ENCODE data around the gene SV2C.

Gene SV2C

DNA sequence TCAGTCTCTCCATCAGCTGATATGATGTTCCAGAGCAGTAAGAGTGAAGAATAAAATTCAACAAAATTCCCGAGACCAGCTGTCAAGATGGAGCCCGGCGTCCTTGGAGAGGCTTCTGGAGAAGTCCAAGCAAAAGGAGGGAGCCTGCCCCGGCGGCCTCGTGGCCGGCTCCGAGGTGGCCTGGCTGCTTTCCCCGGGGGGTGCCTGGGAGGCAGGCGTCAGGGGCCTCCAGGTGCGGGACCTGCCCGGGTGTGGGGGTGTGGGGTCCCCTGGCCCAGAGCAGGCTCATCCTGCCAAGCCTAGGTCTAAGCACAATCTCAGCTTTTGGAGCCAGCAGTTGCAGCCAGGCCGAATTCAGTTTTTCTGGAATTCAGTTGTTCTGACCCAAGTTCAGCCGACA is 197.3 kb downstream of the SV2C start:
- H3F3A ChIP-seq (ENCODE audit: low read depth) = no peaks in the 10 kb centered on the region
- no peaks in the 10 kb centered on the region for H3K9me3 ChIP-seq (ENCODE audit: insufficient read depth, low read depth, low read length)
- H3K79me2 ChIP-seq (ENCODE audit: insufficient read depth, low read length) = no peaks in the 10 kb centered on the region
- no peaks in the 10 kb centered on the region for H3K36me3 ChIP-seq (ENCODE audit: insufficient read depth, low read length)
- no peak overlapping the region for H3K9ac ChIP-seq (ENCODE audit: low read depth, low read length, poor library complexity, severe bottlenecking)
- H3K4me2 ChIP-seq (ENCODE audit: low read depth, low read length, poor library complexity, severe bottlenecking) = no peak overlapping the region
- H3K4me3 ChIP-seq (ENCODE audit: low read length, poor library complexity, severe bottlenecking) = no peak overlapping the region
- no peaks in the 10 kb centered on the region for H3K4me1 ChIP-seq (ENCODE audit: insufficient read depth, low read length, poor library complexity, severe bottlenecking)
- TF ChIP-seq, protein P1, sequence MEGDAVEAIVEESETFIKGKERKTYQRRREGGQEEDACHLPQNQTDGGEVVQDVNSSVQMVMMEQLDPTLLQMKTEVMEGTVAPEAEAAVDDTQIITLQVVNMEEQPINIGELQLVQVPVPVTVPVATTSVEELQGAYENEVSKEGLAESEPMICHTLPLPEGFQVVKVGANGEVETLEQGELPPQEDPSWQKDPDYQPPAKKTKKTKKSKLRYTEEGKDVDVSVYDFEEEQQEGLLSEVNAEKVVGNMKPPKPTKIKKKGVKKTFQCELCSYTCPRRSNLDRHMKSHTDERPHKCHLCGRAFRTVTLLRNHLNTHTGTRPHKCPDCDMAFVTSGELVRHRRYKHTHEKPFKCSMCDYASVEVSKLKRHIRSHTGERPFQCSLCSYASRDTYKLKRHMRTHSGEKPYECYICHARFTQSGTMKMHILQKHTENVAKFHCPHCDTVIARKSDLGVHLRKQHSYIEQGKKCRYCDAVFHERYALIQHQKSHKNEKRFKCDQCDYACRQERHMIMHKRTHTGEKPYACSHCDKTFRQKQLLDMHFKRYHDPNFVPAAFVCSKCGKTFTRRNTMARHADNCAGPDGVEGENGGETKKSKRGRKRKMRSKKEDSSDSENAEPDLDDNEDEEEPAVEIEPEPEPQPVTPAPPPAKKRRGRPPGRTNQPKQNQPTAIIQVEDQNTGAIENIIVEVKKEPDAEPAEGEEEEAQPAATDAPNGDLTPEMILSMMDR (conservative IDR thresholded peaks at IDR 0.05; ENCODE audit: low read length) = no peak
- TF ChIP-seq EZH2phosphoT487 (IDR thresholded peaks at IDR 0.05; ENCODE audit: borderline replicate concordance) = no peak
- H2AFZ ChIP-seq (ENCODE audit: low read length) = no peak overlapping the region
- H4K20me1 ChIP-seq (ENCODE audit: insufficient read depth, low read length, poor library complexity, severe bottlenecking) = no peaks in the 10 kb centered on the region
- H3K27me3 ChIP-seq (ENCODE audit: insufficient read depth, low read length, poor library complexity, severe bottlenecking) = no peaks in the 10 kb centered on the region
- H3K9me2 ChIP-seq (replicated peaks; ENCODE audit: low read depth, low read length) = no peaks in the 10 kb centered on the region

DNA sequence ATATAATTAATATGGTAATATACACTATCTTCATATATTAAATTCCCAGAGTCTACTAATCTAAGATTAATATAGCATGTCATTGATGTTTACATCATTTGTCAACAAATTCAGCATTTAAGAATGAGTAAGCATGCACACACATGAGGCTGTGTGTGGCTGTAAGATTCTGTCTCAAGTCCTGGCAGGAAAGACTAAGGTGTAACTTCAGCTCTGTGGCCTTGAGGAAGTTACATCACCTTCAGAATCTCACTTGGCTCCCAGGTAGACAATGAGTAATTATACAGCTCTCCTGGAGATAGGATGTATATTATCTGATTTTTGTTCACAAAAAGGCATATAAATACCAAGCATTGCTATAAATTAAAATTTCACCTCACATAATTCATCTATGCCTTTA is 200.5 kb downstream of the SV2C start:
- Histone ChIP-seq H3K79me2 (ENCODE audit: insufficient read depth, low read length) (no peaks in the 10 kb centered on the region), H3K27me3 (ENCODE audit: insufficient read depth, low read length, poor library complexity, severe bottlenecking) (no peaks in the 10 kb centered on the region), H3K4me3 (ENCODE audit: low read length, poor library complexity, severe bottlenecking) (no peak overlapping the region), H3K4me1 (ENCODE audit: insufficient read depth, low read length, poor library complexity, severe bottlenecking) (no peaks in the 10 kb centered on the region), H3K9me3 (ENCODE audit: insufficient read depth, low read depth, low read length) (no peaks in the 10 kb centered on the region), H3K9me2 (replicated peaks; ENCODE audit: low read depth, low read length) (no peaks in the 10 kb centered on the region), H3F3A (ENCODE audit: low read depth) (no peaks in the 10 kb centered on the region), H2AFZ (ENCODE audit: low read length) (no peak overlapping the region), H3K4me2 (ENCODE audit: low read depth, low read length, poor library complexity, severe bottlenecking) (no peak overlapping the region), H3K36me3 (ENCODE audit: insufficient read depth, low read length) (no peaks in the 10 kb centered on the region), H3K9ac (ENCODE audit: low read depth, low read length, poor library complexity, severe bottlenecking) (no peak overlapping the region), H4K20me1 (ENCODE audit: insufficient read depth, low read length, poor library complexity, severe bottlenecking) (no peaks in the 10 kb centered on the region)
- TF ChIP-seq, protein P1 (conservative IDR thresholded peaks at IDR 0.05; ENCODE audit: low read length) = no peak
- no peak for TF ChIP-seq EZH2phosphoT487 (IDR thresholded peaks at IDR 0.05; ENCODE audit: borderline replicate concordance)

DNA sequence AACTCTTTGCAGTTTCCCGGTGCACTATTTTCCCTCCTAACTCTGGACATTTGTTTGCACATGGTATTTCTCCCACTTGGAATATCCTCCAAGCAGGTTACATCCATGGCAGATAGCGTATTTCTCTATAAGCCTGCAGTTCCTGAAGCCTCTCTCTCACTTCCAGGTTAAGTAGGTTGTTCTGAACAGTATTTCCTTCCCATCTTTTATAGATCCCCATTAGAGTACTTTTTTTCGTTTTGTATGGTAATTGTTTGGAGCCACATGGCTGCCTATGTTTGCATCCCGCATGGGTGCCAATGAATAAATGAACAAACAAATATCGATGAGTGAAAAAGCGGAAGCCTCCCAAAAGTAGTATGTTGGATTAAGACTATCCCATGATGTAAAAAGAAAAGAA is 206.5 kb downstream of the SV2C start:
- no peaks in the 10 kb centered on the region for H3K79me2 ChIP-seq (ENCODE audit: insufficient read depth, low read length)

More for the DNA sequence above, 206.5 kb downstream of the SV2C start:
- Histone ChIP-seq H3K27me3 (ENCODE audit: insufficient read depth, low read length, poor library complexity, severe bottlenecking) (no peaks in the 10 kb centered on the region), H4K20me1 (ENCODE audit: insufficient read depth, low read length, poor library complexity, severe bottlenecking) (no peaks in the 10 kb centered on the region), H3F3A (ENCODE audit: low read depth) (no peaks in the 10 kb centered on the region), H3K36me3 (ENCODE audit: insufficient read depth, low read length) (no peaks in the 10 kb centered on the region), H3K4me1 (ENCODE audit: insufficient read depth, low read length, poor library complexity, severe bottlenecking) (peaks cover 11% of the 10 kb centered on the region), H3K9me2 (replicated peaks; ENCODE audit: low read depth, low read length) (no peaks in the 10 kb centered on the region), H3K9me3 (ENCODE audit: insufficient read depth, low read depth, low read length) (no peaks in the 10 kb centered on the region), H3K4me2 (ENCODE audit: low read depth, low read length, poor library complexity, severe bottlenecking) (no peak overlapping the region), H3K9ac (ENCODE audit: low read depth, low read length, poor library complexity, severe bottlenecking) (no peak overlapping the region), H3K4me3 (ENCODE audit: low read length, poor library complexity, severe bottlenecking) (no peak overlapping the region), H2AFZ (ENCODE audit: low read length) (no peak overlapping the region)
- TF ChIP-seq EZH2phosphoT487 (IDR thresholded peaks at IDR 0.05; ENCODE audit: borderline replicate concordance) = no peak
- TF ChIP-seq, protein P1 (conservative IDR thresholded peaks at IDR 0.05; ENCODE audit: low read length) = no peak

All from Loucy (cell line).